Stimulated activated CD4-positive, alpha-beta T cell treated with anti-CD3 and anti-CD28 coated beads, Interleukin-4, amount 100 ng/mL, for 24 hours (primary cell): ENCODE results near the gene BEAN1.

Source experiments
- DNase-seq: peaks from one replicate; pipeline ENCODE4 v3.0.0-alpha.2; 2020

The BEAN1 gene

GRCh38 chr16:66395806-66396555 lies 31.1 kb upstream of the BEAN1 start:
- DNase-seq = no peak

- DNase-seq = no peak
These were observed 29.2 kb upstream of the BEAN1 start for GRCh38 chr16:66397736-66398433.

GRCh38 chr16:66399031-66399430 lies 28.1 kb upstream of the BEAN1 start:
- DNase-seq = no peak

- DNase-seq = no peak
These were observed 27.2 kb upstream of the BEAN1 start for GRCh38 chr16:66399930-66400329.

- no peak for DNase-seq
These were observed 26.4 kb upstream of the BEAN1 start for GRCh38 chr16:66400503-66401380.

- DNase-seq = no peak
These were observed 25.5 kb upstream of the BEAN1 start for GRCh38 chr16:66401610-66402009.

GRCh38 chr16:66402166-66402565 lies 24.9 kb upstream of the BEAN1 start:
- no peak for DNase-seq

GRCh38 chr16:66402591-66403230 lies 24.4 kb upstream of the BEAN1 start:
- no peak for DNase-seq

- no peak for DNase-seq
These were observed 23.5 kb upstream of the BEAN1 start for GRCh38 chr16:66403531-66404145.

- DNase-seq = no peak
These were observed 21.9 kb upstream of the BEAN1 start for GRCh38 chr16:66405057-66405783.

GRCh38 chr16:66406534-66407221 lies 20.4 kb upstream of the BEAN1 start:
- DNase-seq = peak; percentile 90

- DNase-seq = peak; percentile 45
These were observed 18.7 kb upstream of the BEAN1 start for GRCh38 chr16:66408163-66409048.

GRCh38 chr16:66409156-66409555 lies 17.9 kb upstream of the BEAN1 start:
- no peak for DNase-seq

GRCh38 chr16:66412182-66412581 lies 14.9 kb upstream of the BEAN1 start:
- no peak for DNase-seq

- DNase-seq = no peak
These were observed 12.2 kb upstream of the BEAN1 start for GRCh38 chr16:66414891-66415290.

- no peak for DNase-seq
These were observed 11.0 kb upstream of the BEAN1 start for GRCh38 chr16:66416136-66416535.

- DNase-seq = no peak
These were observed 10.0 kb upstream of the BEAN1 start for GRCh38 chr16:66416939-66417700.

GRCh38 chr16:66418165-66418962 lies 8.7 kb upstream of the BEAN1 start:
- no peak for DNase-seq
